ENCODE data around the gene SMARCE1.

The SMARCE1 gene

GRCh38 chr17:40645291-40645690, 2.3 kb downstream of the SMARCE1 start:
- no peak for FAIRE-seq

- FAIRE-seq, result no peak
Observed at GRCh38 chr17:40637931-40638330, 9.7 kb downstream of the SMARCE1 start.

GRCh38 chr17:40633871-40634270, 13.7 kb downstream of the SMARCE1 start:
- FAIRE-seq, result no peak

DNA sequence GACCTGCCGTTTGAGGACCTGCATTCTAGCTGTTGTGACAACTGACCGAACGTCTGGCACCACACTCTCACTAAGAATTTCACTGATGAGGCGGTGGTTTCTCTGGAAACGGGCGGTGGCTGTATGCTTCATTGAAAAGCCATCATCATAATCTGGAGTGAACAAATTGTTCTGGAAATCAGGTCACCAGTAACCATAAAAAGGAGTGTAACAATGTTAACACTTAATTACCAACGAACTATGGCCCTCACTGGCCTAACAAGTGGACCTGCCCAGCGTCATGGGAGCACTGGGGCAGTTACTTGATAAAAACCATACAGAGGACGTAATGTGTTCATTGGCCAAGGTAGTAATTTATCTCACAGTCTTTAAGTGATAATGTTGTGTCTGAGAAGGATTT, 15.4 kb downstream of the SMARCE1 start:
- FAIRE-seq, result no peak

DNA sequence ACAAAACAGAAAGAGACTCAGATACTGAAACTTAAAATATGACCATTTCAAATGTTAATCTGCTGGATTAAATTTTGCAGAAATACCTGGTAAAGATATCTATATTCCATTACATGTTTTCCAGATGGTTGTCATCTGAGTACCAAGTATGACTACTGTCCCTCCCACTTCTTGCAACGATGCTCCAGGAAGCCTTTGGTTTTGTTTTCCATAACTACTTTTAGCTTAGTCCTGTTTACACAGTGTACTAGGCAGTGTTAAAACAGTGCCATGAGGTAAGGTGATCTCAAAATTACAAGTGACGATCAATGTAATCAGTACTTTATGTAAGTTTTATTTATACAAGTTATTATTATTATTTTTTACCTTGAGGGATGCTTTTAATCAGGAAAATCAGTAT, 17.8 kb downstream of the SMARCE1 start:
- no peak for FAIRE-seq

DNA sequence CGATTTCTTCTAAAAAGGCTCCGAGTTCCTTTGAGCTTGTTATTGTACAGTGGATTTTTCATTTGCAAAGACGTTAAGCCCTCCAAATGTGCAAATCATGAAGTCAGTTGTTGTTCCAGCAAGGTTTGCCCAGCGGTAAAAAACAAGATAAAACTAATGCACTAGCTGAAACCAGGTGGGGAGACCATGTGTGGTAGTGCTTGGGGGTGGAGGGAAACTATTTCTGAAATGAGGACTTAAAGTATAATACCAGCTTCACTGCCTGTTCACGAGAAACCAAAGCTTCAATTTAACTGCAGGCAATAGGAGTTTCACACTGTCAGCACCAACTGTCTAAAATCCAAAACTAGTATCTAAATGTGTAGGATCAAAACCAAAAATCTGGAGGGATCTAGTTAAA, 22.3 kb downstream of the SMARCE1 start:
- FAIRE-seq, result no peak

DNA sequence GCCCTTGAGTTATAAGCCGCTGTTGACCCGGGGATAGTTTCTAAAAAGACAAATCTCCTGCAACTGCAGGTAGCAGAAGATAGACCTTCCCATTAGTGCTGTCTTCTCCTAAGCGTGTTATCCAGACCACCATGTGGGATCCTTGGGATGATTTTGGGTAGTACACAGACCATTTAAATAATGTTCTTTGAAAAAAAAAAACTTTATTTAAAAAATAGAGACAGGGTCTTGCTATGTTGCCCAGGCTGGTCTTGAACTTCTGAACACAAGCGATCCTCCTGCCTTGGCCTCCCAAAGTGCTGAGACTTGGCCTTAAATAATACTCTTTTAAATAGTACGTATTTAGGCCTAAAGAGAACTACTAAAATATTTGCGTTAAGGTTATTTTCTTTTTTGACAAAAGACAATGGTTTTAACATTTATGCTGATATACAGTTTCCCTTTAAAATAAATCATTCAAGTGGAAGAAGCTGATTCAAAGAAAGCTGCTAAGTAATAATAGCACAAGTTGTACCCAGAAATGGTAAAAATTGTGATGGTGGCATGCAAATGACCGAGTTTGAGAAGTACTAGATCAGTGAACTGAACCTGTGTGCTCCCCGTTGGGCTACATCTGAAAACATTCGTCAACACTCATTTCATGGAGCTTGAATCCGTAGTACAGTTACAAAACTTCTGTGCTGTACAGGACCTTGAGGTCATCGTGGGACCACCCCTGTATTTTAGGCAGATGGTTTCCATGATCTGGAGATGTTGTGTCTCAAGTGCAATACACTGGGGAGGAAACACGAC, 24.0 kb downstream of the SMARCE1 start:
- FAIRE-seq, result no peak

DNA sequence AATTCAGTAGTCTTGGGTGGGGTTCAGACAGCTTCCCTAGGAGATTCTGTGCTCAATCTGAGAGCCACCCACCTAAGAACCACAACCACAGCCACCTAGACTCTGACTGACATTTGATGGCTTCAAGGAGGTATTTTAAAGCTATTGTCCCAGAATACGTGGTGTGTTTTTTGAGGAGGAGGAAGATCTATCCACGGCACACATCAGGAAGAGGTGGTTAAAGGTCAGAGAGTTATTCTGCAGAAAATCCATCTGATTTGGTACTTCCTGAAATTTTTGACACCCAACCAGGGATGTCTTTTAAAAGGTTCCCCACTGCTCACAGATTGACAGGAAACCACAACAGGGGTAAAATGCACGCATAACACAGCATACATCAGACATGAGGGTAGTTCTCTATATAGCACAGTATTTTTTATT, 25.1 kb downstream of the SMARCE1 start:
- no peak for FAIRE-seq

- FAIRE-seq, result no peak
Observed at GRCh38 chr17:40621578-40621977, 26.0 kb downstream of the SMARCE1 start.

GRCh38 chr17:40621019-40621418, 26.6 kb downstream of the SMARCE1 start:
- no peak for FAIRE-seq

DNA sequence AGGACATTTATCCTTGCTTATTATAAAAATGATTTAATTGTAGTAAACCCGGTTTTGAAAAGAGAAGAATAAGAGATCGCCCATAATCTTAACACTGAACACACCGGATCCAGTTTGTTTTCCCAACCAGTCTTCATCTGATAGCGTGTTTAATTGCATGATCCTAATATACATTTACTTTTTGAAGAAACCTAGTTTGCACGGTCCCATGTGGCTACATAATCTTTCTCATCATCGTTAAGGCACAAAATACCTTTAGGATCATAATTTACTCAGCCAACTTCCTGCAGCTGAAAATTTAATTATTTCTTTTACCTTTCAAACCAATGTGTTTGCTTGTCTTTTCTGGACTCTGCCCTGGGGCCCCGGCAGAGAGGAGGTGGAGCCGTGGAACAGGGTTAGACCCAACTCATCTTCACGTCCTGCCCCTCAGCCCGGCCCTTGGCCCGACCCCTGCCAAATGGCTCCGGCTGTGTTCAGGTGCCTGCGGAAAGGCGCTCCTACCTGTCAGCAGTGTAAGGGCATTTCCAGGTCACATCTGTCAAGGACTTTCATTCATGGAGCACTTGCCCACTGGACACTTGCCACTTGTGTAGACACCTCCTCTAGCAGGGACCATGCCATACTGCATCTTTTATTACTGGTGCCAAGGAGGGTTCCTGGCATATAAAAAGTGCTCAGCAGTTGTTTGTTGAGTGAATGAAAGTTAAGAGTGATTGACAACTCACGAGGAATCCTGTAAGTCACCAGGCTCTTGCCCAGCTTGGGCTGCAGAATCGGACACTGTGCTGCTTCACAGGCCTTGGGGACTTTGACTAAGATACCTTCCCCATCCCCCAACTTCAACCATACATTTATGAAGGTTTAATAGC, 28.6 kb downstream of the SMARCE1 start:
- FAIRE-seq, result no peak

DNA sequence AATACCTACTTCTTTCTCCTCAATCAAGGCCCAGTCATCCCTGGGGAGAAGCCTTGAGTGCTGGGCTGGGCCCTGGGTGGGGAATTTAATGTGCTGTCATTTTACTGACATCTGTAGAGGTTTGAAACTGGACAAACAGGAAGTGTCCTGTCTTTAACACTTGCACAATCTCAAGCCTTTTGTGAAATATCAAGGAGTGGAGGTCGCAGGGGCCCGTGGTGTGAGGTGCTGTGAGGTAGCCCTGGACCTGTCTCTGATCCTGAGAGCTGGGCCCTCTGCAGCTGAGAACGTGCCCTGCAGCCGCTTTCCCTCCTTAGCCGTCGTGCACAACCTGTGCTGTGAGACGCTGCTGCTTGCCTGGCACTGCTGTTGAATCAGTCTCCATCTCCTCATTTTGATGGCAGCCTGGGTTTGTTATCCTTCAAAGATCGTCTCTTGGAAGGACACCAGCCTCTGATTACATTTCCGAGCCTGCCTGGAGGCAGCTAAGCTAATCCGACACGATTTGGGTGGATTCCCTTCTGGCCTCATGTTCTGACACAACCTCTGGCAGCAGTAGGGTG, 29.9 kb downstream of the SMARCE1 start:
- no peak for FAIRE-seq

DNA sequence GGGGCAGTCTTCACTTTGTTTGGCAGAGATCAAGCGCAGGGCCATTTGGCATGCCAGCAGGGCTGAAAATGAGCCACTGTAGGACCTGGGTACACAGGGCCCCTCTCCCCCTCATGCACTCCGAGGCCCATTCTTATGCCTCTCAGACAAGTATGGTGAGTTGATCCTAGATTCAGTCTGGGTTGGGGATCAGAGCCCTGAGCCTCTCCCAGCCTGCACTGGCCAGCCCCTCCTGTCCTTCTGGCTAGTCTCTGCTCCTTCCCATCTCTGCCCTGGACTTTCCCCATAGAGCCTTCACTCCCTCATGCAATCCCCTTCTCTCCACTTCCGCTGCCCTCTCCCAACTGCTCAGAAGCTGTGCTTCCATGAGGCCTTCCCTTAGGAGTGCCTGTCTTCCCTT, 31.0 kb downstream of the SMARCE1 start:
- no peak for FAIRE-seq

- FAIRE-seq, result no peak
Observed at GRCh38 chr17:40615841-40616476, 31.7 kb downstream of the SMARCE1 start.

- no peak for FAIRE-seq
Observed at GRCh38 chr17:40615068-40615840, 32.4 kb downstream of the SMARCE1 start.

GRCh38 chr17:40614431-40615067, 33.1 kb downstream of the SMARCE1 start:
- no peak for FAIRE-seq

- no peak for FAIRE-seq
Observed at GRCh38 chr17:40613467-40614154, 34.0 kb downstream of the SMARCE1 start.

- FAIRE-seq, result no peak
Observed at GRCh38 chr17:40612599-40613244, 34.9 kb downstream of the SMARCE1 start.

DNA sequence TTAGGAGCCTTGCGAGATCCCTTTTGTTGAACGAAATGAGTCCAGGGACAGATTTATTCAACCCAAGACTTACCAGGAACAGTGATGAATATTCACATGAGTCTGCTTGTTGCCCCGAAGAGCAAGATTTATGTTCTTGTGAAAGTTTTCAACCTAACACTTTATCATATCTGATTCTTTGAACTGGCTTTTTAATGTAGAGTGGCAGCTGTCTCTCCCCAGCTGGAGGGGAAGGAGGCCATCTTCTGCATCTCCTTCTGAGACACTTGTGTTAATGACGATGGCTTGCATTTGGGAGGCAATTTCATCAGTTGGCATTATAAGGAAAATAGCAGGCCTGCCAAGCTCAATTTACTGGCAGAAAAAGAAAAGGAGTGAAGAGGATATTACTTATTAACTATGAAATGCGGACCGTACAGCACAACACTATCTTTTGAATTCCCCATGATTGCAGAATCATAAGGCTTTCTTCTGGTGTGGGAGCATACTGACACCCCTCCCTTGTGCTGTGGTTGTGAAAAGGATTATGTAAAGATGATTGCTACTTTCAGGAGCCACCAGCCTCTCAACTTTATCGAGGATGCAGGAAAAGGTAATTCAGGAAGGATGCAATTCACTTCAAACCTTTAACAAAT, 35.7 kb downstream of the SMARCE1 start:
- FAIRE-seq, result no peak

DNA sequence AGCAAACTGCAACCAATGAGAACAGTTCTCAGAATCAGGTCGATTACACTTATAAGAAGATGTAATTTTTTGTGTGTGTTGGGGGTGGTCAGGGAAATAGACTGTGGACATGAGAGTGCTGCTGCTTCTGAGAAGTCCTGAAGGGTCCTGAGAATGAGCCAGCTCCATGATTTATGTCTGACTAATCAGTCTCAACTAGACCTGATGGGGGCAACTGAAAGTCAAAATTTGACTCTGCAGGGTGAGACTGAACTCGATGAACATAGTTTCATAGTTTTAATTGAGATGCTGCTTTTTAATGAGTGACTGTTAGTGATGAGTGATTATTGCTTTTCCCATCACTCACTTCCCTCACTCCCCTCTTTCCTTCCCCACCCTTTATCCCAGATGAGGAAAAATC, 37.3 kb downstream of the SMARCE1 start:
- FAIRE-seq, result no peak

All from colon (tissue), 2 donors.